GM21423 (cell line): Measurements from ENCODE around the gene SOX12.
"Not testable (repeated sequence)": the region's sequence is repeated elsewhere in the genome, so short reads cannot be mapped to it uniquely, and the experiment has no call there.

Source experiments
- ATAC-seq: cut with Tn5 transposase; IDR thresholded peaks from one replicate; pipeline ENCODE4 v1.9.1; 2021; ENCODE audit warnings: mild to moderate bottlenecking, moderate library complexity; ENCODE audit not compliant: unreplicated experiment

Gene SOX12

GRCh38 chr20:358891-359555, 33.7 kb downstream of the SOX12 start:
- no peak for ATAC-seq

- ATAC-seq = no peak
Observed at GRCh38 chr20:361561-361960, 36.2 kb downstream of the SOX12 start.

GRCh38 chr20:362271-363254, 37.2 kb downstream of the SOX12 start:
- ATAC-seq = no peak

- no peak for ATAC-seq
Observed at GRCh38 chr20:363319-364078, 38.1 kb downstream of the SOX12 start.

- ATAC-seq = no peak
Observed at GRCh38 chr20:364905-365794, 39.8 kb downstream of the SOX12 start.

- no peak for ATAC-seq
Observed at GRCh38 chr20:366041-366718, 40.8 kb downstream of the SOX12 start.

GRCh38 chr20:366719-367485, 41.5 kb downstream of the SOX12 start:
- ATAC-seq = no peak

- no peak for ATAC-seq
Observed at GRCh38 chr20:367486-367887, 42.1 kb downstream of the SOX12 start.

GRCh38 chr20:368915-369314, 43.6 kb downstream of the SOX12 start:
- ATAC-seq = no peak

- ATAC-seq = no peak
Observed at GRCh38 chr20:370151-370600, 44.8 kb downstream of the SOX12 start.

- ATAC-seq = no peak
Observed at GRCh38 chr20:370977-371754, 45.8 kb downstream of the SOX12 start.

GRCh38 chr20:371755-372542, 46.6 kb downstream of the SOX12 start:
- ATAC-seq = no peak

GRCh38 chr20:372543-373082, 47.3 kb downstream of the SOX12 start:
- ATAC-seq = not testable (repeated sequence)

- ATAC-seq = no peak
Observed at GRCh38 chr20:373171-373890, 48.0 kb downstream of the SOX12 start.

- ATAC-seq = no peak
Observed at GRCh38 chr20:375265-375889, 50.0 kb downstream of the SOX12 start.

- ATAC-seq = no peak
Observed at GRCh38 chr20:376089-376488, 50.7 kb downstream of the SOX12 start.
